Activated CD4-positive, alpha-beta T cell treated with anti-CD3 and anti-CD28 coated beads, Interleukin-2, amount 50 U/mL, for 16 hours (primary cell): Measurements from ENCODE around the gene FNDC3B.
"Not testable (repeated sequence)": the region's sequence is repeated elsewhere in the genome, so short reads cannot be mapped to it uniquely, and the experiment has no call there.

Experiments used
- DNase-seq: peaks from one replicate; pipeline ENCODE4 v3.0.0-alpha.2; 2020

Gene FNDC3B

DNA sequence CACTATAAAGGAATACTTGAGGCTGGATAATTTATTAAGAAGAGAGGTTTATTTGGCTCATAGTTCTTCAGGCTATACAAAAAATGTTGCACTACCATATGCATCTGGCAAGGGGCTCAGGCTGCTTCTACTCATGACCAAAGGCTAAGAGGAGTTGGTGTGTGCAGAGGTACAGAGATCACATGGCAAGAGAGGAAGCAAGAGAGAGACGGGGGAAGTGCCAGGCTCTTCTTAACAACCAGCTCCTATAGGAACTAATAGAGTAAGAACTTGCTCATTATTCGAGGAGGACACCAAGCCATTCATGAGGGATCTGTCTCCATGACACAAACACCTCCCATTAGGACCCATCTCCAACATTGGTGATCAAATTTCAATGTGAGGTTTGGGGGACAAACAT, 6.0 kb upstream of the FNDC3B start:
- DNase-seq: no peak

DNA sequence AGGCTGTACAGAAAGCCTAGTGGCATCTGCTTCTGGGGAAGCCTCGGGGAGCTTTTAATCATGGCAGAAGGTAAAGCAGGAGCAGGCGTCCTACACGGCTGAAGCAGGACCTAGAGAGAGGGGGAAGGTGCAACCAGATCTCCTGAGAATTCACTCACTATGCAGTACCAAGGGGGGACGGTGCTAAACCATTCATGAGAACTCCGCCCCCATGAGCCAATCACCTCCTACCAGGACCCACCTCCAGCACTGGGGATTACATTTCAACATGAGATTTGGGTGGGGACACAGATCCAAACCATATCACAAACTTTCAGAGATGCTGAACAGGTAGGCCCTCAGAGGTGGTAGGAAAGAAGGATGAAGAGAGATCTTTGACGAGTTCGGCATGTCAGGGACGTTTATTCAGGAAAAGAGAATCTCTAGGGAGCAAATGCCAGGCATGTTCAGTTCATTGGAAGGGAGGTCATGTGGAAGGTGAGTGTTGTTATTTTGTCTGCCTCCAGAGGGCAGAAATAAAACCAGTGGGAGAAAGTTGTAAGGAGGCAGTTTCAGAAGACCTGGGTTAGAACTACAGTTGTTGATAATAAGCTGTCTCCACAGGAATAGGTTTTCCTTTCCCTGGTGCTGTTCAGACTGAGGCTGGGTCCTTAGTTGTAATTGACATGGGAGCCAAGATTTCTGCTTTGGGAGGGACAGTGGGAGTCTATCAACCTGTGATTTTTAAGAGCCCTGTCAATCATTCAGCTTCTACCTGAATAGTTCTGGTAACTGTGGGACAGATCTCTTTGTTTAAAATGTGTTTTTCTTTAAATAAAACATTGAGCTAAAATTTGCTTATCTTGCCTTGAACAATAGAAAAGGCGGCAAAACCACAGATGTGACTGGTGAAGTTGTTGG, 4.3 kb upstream of the FNDC3B start:
- DNase-seq: peak; percentile 26

DNA sequence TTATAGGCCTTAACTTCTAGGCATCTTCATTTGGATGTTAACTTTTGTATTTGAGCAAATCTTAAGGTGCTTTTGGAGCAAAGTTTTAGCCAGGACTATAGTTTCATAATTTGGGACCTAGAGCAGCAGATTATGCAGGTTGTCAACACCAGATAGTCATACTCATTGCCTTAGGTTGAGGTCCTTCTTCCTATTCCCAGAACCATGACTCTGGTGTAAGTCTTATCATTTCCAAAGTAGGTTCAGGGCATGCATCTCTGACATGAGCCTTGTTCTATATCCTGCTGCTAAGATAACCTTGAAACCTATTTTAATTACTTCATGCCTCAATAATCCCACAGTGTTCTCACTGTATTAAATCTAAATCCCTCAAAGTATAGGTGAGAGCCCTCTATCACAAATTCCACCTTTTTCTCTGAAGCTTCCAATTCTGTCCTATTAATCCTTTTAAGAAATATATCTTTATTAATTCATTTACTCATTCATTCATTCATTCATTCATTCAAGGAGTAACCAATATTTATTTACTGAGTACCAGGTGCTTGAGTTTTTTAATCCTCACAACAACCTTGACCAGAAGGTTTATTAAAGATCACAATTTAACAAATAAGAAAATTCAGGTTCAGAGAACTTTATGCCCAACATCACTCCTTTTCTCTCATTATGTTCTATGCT, 2.7 kb upstream of the FNDC3B start:
- DNase-seq: peak; percentile 14

GRCh38 chr3:172038798-172039435, 461 bp upstream of the FNDC3B start:
- no peak for DNase-seq

GRCh38 chr3:172040078-172040980, 951 bp downstream of the FNDC3B start:
- peak; percentile 9 for DNase-seq

- DNase-seq: no peak
Measured at GRCh38 chr3:172040981-172041963, 1.9 kb downstream of the FNDC3B start.

DNA sequence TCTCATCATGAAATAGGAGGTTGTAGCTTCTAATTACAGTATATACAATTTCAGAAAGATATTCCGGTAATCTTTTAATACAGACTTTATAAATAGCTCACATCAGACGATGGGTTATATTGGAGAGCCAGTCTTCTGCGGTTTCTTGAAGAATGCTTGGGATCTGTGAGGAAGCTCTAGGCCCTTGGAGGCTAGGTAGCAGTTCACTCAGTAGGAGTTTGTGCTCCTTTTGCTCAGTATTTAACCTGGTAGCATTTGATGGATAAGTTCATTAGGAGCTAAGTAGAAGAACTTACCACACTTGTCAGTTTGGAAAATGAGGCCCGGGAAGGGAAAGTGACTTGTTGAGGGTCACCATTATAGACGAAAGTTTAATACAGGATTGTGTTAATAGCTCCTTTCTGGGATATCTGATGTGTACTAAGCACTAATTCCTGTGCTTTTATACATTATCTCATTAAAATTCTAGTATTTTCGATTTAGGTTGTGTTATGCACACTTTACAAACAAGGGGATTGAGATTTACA, 2.8 kb downstream of the FNDC3B start:
- no peak for DNase-seq

GRCh38 chr3:172042663-172043179, 3.3 kb downstream of the FNDC3B start:
- not testable (repeated sequence) for DNase-seq

DNA sequence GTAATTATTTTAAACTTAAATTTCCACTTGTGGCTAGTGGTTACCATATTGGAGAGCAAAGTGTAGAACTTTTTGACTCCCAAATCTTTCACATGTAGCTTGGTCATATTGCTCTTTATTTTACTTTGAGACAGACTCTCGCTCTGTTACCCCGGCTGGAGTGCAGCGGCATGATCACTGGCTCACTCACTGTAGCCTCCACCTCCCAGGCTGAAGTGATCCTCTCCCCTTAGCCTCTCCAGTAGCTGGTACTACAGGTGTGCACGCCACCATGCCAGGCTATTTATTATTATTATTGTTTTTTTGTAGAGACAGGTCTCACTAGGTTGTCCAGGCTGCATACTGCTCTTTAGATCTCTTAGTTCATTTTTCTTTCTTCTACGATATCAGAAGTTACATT, 3.9 kb downstream of the FNDC3B start:
- DNase-seq: no peak

GRCh38 chr3:172043766-172044165, 4.4 kb downstream of the FNDC3B start:
- DNase-seq: no peak

DNA sequence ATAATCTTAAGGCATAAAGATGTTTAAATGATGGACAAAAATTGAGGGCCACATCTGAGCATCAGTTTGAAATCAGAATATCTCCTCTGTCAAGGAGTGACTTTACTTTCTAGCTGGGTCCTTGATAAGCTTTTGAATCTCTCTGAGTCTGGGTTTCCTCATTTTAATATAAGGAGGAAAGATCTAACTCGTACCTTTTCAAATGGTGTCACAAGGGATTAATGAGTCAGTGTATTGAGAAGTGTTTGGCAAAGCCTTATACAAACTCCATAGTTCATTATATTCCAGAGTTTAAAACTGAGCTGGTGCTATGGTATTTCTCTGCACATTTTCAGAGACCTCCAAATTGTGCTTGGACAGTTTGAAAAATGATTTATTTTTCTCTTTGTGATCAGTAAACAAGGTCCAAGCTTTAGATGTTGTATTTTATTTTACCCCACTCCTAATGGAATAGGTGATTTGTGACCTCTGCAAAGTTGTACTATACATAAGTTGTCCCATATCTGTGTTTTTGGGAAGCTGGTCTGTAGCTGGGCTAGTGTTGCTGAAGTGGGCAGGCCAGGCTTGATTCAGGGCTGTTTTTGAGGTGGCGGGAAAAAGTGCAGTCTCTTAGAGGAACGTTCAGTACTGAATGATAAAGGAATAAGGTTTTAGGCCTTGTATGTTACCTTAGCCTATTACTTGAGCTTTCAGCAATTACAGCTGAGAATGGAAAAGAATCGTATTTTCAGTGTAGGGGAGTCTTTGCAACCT, 5.6 kb downstream of the FNDC3B start:
- DNase-seq: no peak

- DNase-seq: peak; percentile 16
Measured at GRCh38 chr3:172046268-172046915, 7.0 kb downstream of the FNDC3B start.

DNA sequence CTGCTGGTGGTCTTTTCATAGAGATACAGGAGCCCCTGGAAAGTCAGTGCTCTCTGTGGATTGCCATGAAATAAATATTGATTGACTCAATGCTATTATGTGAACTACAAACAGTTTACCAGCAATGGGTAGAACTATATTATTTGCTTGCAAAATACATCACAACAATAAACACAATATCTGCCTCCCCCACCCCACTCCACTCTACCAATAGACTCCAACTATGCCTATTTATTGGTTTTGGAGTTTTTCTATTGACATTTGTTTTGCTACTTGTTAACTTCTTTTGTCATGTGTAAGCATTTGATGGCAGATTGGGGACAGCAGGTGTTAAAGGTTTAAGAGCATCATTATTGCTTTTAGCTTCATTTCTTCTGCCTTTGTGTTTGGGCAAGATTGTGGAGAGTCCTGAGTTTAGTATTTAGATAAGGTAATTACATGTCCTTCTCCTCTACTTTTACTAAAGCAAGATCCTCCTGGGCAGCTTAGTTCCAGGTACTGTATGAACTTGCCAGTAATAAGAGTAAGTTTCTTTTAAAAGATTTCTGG, 8.3 kb downstream of the FNDC3B start:
- no peak for DNase-seq

- DNase-seq: no peak
Measured at GRCh38 chr3:172048599-172048998, 9.2 kb downstream of the FNDC3B start.

- DNase-seq: no peak
Measured at GRCh38 chr3:172051310-172051956, 12.1 kb downstream of the FNDC3B start.

DNA sequence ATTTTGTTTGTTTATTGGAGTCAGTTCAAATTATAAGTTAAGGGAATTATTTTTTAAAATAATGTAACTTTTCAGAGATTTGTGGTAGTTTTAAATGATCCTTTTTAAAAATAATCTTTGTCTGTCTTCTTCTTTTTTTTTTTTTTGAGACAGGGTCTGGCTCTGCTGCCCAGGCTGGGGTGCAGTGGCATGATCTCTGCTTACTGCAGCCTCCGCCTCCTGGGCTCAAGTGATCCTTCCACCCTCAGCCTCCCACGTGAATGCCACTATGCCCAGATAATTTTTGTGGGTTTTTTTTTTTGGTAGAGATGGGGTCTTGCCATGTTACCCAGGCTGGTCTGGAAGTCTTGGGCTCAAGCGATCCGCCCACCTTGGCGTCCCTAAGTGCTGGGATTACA, 12.6 kb downstream of the FNDC3B start:
- no peak for DNase-seq

DNA sequence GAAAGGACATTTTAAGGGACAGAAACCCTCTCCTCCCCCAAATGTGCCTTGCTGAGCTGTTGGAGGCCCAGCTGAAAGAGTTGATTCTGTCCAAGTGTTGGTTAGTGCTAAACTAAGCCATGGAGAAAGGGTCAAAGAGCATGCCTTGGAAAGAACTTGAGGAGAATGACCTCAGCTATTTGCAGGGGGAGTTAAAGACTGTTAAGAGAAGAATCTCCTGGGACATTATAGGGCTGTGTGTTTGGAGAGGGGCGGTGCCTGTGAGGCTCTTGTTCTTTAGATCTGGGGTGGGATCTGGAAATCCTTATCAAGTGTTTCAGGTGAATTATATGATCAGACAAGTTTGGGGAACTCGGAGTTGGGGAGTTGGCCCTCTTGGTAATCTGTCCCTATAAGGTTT, 13.0 kb downstream of the FNDC3B start:
- DNase-seq: no peak

GRCh38 chr3:172054115-172054764, 14.9 kb downstream of the FNDC3B start:
- DNase-seq: no peak
